H1 (cell line): ENCODE measurements around the gene VWF.

Experiments
- CEBPB ChIP-seq: IDR thresholded peaks from 2 replicates; pipeline ENCODE4 v1.6.1; 2012; ENCODE audit warnings: low read depth, low read length
- EZH2 ChIP-seq: fragments of 200-600 bp; sonication (generic); IDR thresholded peaks from 2 replicates; pipeline ENCODE4 v1.7.1; 2012; ENCODE audit warnings: low read depth, mild to moderate bottlenecking, moderate library complexity, low read length, inconsistent platforms; ENCODE audit not compliant: severe bottlenecking
- SUZ12 ChIP-seq: fragments of 200-600 bp; sonication (generic); IDR thresholded peaks from 2 replicates; pipeline ENCODE4 v1.6.1; 2012; ENCODE audit warnings: mild to moderate bottlenecking, inconsistent platforms, low read length, moderate library complexity, mixed read lengths
- TF ChIP-seq, protein P1 (sequence below), 3 experiments: IDR thresholded peaks; 1 replicate in 2 of 3; 2 replicates in 1 of 3; pipeline versions ENCODE4 v1.5.1 to v1.6.1; 2011; ENCODE audit warnings: low read length in 3 of 3, mild to moderate bottlenecking in 3 of 3, inconsistent platforms in 2 of 3, low read depth in 1 of 3, moderate library complexity in 1 of 3; ENCODE audit not compliant: insufficient read depth in 1 of 3; ENCODE audit errors: control extremely low read depth in 1 of 3
- TF ChIP-seq, protein P2 (sequence below): IDR thresholded peaks from 2 replicates; pipeline ENCODE4 v1.6.1; 2012; ENCODE audit warnings: inconsistent platforms

DNA sequence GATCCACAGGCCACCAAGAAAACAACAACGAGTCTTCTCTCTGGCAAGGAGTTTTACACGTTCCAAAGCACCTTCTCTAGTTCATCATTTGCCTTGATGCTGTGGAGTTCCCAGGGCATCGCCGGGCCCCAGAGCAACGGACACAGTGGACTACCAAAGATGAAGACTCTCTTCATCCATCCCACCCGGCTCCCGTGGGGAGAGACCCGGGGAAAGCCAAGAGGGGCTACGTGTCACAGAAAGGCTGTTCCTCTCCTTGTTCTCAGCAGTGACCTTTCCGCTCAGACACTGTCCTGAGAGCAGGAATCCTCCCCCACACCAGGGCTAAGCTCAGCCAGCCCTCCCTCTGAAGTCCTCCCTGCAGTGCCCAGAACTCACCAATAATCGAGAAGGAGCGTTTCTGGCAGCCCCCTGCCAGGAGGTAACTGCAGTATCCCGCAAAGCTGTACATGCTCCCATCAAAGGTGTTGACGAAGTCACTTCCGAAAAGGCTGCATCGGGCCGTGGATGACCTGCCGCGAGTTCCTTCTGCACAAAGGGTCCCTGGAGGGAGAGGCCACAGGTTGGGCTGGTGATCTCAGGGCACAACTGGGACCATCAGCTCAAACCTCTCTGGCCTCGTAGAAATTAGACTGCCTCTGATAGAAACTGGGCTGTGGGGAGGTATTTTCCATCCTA, 3.5 kb downstream of the VWF start:
- no peak for TF ChIP-seq EZH2
- TF ChIP-seq, protein P1, sequence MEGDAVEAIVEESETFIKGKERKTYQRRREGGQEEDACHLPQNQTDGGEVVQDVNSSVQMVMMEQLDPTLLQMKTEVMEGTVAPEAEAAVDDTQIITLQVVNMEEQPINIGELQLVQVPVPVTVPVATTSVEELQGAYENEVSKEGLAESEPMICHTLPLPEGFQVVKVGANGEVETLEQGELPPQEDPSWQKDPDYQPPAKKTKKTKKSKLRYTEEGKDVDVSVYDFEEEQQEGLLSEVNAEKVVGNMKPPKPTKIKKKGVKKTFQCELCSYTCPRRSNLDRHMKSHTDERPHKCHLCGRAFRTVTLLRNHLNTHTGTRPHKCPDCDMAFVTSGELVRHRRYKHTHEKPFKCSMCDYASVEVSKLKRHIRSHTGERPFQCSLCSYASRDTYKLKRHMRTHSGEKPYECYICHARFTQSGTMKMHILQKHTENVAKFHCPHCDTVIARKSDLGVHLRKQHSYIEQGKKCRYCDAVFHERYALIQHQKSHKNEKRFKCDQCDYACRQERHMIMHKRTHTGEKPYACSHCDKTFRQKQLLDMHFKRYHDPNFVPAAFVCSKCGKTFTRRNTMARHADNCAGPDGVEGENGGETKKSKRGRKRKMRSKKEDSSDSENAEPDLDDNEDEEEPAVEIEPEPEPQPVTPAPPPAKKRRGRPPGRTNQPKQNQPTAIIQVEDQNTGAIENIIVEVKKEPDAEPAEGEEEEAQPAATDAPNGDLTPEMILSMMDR (IDR thresholded peaks at IDR 0.05; ENCODE audit: control extremely low read depth in 1 of 3, insufficient read depth in 1 of 3, low read depth in 1 of 3, low read length in 3 of 3), result no peak
- TF ChIP-seq, protein P2, sequence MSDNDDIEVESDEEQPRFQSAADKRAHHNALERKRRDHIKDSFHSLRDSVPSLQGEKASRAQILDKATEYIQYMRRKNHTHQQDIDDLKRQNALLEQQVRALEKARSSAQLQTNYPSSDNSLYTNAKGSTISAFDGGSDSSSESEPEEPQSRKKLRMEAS, result no peak
- TF ChIP-seq SUZ12, result no peak
- no peak for TF ChIP-seq CEBPB
